Esophagus muscularis mucosa (tissue), 4 donors: ENCODE measurements around the gene TJAP1.

ENCODE experiments used
- EP300 ChIP-seq: sonication (generic); formaldehyde crosslinking; IDR thresholded peaks from one replicate; pipeline ENCODE4 v1.6.1; 2017; ENCODE audit warnings: antibody characterized with exemption
- POLR2A ChIP-seq: fragments of 450-650 bp; IDR thresholded peaks from one replicate; pipeline ENCODE4 v1.6.1; 2017; ENCODE audit warnings: antibody characterized with exemption, moderate library complexity, mild to moderate bottlenecking, low read depth
- POLR2AphosphoS5 ChIP-seq, 2 donors: sonication (generic); formaldehyde crosslinking; IDR thresholded peaks; one replicate each; pipeline ENCODE4 v1.6.1; 2017; ENCODE audit warnings: antibody characterized with exemption in 2 of 2
- TF ChIP-seq, protein P1 (sequence below), 3 experiments: fragments of 200-600 bp in 2 of 3; fragments of 450-650 bp in 1 of 3; sonication (generic) in 2 of 3; IDR thresholded peaks; one replicate each; pipeline ENCODE4 v1.5.1; 2017 to 2019; ENCODE audit warnings: antibody characterized with exemption in 3 of 3, mild to moderate bottlenecking in 2 of 3, moderate library complexity in 1 of 3

DNA sequence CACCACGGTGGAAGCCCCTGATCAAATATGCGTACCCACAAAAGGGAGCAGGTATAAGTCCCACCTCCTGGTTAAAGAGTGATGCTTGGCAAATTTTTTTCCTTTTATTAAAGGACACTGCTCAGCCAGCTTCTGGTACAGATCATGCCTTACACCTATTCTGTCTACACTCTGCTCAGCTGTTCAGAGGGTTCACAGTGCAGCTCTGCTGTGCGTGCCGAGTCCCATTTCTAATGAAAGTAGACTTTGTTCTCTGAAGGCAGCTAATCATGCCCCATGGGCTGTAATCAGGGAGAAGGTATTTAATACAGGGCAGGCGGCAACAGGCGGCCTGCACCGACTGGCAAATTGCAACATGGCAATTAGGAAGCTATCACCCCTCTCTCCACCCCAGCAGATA is 16.5 kb downstream of the TJAP1 start:
- TF ChIP-seq, protein P1, sequence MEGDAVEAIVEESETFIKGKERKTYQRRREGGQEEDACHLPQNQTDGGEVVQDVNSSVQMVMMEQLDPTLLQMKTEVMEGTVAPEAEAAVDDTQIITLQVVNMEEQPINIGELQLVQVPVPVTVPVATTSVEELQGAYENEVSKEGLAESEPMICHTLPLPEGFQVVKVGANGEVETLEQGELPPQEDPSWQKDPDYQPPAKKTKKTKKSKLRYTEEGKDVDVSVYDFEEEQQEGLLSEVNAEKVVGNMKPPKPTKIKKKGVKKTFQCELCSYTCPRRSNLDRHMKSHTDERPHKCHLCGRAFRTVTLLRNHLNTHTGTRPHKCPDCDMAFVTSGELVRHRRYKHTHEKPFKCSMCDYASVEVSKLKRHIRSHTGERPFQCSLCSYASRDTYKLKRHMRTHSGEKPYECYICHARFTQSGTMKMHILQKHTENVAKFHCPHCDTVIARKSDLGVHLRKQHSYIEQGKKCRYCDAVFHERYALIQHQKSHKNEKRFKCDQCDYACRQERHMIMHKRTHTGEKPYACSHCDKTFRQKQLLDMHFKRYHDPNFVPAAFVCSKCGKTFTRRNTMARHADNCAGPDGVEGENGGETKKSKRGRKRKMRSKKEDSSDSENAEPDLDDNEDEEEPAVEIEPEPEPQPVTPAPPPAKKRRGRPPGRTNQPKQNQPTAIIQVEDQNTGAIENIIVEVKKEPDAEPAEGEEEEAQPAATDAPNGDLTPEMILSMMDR (IDR thresholded peaks at IDR 0.05): no peak
- TF ChIP-seq POLR2A (no peak), POLR2AphosphoS5 (IDR thresholded peaks at IDR 0.05) (no peak), EP300 (no peak)
